ENCODE results near the gene LAP3.
A peak's percentile ranks its signal among the peaks of the same experiment; 100 is the strongest.
"Not testable (repeated sequence)": the region's sequence is repeated elsewhere in the genome, so short reads cannot be mapped to it uniquely, and the experiment has no call there.

The LAP3 gene

GRCh38 chr4:17562157-17562556 is 14.8 kb upstream of the LAP3 start:
- peak; percentile 21 for DNase-seq

GRCh38 chr4:17565846-17566245 is 11.2 kb upstream of the LAP3 start:
- DNase-seq, result no peak

DNA sequence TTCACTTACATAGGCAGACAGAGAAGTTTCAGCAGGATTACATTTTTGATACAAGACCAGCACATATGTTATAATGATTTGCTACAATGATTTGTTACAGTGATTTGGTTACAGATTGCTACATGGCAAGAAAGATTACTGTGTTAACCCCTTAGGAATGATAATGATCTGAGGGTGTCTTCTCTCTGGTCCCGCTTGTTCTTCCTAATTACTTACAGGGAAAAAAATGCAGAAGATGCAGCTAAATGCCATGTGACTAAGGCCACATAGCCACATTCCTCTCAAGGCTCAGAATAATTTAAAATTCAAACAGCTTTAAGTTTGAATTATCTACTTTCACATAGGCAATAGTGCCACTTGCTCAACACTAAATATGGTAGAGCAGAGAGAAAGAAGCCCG is 9.7 kb upstream of the LAP3 start:
- no peak for DNase-seq

- DNase-seq, result no peak
Measured at GRCh38 chr4:17574206-17574605, 2.8 kb upstream of the LAP3 start.

- not testable (repeated sequence) for DNase-seq
Measured at GRCh38 chr4:17575177-17575576, 1.8 kb upstream of the LAP3 start.

- peak; percentile 73 for DNase-seq
Measured at GRCh38 chr4:17577665-17578481, 875 bp downstream of the LAP3 start.

DNA sequence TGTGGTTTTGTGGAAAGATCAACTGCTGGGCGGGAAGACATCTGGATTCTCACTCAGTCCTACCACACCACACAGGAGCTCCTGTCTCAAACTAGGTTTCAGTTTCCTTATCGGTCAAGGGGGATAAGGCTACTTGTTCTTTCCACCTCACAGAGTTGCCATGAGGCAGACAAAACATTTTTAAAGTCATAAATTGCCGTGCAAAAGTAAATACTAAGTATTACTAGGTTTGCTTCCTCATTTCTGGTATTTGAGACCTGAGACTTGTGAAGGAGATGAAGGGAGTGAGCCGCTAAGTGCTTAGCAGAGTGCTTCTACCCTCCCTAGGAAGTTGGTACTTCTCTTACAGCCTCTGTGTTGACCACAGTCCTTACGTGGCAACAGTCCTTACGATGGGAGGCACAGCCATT is 1.5 kb downstream of the LAP3 start:
- DNase-seq, result peak; percentile 15

DNA sequence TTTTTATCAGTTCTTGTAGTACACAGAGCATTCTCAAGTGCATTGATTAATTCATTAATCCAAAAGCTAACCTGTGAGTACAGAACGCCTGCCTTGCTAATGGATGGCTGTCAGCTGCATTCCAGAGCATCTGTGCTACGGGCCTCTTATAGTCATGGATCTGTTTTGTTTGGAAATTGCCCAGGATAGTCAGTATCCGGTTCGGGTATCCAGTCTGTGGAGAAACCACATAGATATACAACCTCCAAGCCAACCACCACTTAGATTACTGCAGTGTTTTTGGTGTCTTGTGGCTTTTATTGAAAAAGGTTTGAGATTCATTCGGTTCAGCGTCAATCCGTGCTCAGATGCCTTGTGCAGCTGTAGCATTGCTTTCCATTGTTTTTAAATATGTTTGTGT is 4.0 kb downstream of the LAP3 start:
- no peak for DNase-seq

- DNase-seq, result no peak
Measured at GRCh38 chr4:17583276-17583675, 6.3 kb downstream of the LAP3 start.

DNA sequence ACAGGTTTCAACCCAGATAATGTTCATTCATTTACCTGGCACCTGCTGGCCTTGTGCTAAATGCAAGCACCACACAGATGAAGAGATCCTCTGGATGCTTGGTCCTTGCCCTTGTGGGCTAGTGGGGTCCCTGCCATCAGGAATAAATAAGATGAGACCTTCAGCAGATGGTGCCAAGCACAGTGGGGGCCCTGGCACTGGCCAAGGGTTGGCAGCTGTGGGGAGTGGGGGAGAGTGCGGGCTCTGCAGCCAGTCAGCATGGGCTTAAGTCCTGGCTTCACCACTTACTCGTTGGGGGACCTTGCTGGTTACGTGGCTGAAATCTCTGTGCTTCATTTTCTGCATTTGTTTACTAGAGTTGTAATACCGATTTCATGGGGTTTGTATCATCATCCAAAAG is 6.9 kb downstream of the LAP3 start:
- no peak for DNase-seq

DNA sequence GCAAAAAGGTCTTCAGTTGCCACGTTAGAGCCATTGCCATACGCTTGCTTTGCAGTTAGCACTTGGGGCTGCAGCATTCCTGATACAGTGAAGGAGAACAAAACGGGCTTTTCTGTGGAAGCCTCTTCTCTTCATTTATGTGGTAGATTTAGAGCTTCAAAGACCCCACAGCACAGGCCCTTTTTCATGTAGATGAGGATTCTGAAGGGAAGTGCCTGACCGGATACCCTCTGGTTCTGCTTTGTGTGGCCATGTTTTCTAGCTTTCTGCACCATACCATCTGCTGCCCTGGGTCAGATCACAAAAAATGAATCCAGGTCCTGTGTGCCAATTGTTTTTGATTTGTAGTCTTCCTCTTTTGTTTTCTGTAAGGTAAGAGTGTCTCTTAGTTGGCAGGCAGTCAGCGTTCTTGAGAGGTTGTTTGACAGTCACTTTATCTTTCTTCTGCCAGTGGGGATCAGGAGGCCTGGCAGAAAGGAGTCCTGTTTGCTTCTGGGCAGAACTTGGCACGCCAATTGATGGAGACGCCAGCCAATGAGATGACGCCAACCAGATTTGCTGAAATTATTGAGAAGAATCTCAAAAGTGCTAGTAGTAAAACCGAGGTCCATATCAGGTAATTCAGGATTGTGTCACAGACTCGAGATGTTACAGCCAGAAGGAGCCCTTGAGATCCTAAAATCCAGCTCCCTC is 7.7 kb downstream of the LAP3 start:
- no peak for DNase-seq

DNA sequence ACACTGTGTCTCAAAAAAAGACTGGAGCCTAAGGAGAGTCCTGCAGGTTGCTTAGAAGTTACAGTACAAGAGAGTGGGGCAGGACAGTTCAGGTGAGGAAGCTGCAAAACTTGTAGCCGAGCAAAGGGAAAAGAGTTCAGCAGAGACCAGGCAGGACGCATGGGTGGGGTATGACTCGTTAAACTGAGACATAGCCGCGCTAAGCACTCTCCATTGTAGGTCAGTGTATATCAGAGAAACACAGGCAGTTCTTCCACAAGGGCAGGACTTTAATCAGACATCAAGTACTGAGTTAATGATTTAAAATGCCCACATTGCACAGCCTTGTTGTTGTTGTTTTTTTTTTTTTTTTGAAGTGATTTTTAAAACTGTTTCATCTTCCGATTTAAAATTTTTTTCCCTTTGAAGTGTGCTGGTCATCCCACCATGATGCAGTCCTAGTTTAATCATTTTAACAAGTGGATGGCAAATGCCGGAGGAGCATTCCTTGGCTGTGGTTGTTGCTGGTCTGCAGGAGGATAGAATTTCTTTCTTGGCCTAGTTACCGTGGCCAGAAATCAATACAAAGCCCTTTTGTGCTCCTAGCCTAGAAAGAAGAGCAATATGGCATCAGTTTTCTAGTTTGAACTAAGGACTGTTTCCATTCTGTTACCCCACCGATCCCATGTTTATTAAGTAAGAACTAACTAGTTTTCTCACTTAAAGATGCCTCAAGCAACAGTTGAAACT is 10.3 kb downstream of the LAP3 start:
- DNase-seq, result no peak

- DNase-seq, result no peak
Measured at GRCh38 chr4:17589355-17589754, 12.4 kb downstream of the LAP3 start.

DNA sequence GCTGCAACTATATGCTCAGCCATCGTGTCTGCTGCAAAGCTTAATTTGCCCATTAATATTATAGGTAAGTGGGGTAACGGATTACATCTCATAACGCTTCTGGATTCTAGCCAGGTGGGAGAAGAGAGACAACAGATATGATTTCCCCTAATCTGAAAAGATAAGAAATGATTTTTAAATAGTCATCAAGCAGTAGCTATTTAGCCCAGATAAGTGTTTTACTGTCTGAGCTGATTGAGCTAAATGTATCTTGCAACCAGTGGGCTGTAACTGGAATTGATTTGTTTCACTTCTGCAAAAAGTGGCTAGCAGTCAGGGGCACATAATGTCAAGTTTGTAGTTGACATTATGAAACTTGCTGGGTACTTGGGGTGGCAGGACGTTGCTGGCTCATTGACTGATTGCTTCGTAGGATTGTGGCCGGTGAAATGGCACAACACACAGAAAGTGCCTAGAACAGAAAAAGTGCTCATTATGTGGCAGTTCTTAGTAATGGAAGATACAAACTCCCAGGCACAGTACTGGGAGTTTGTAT is 18.5 kb downstream of the LAP3 start:
- no peak for DNase-seq

- peak; percentile 81 for DNase-seq
Measured at GRCh38 chr4:17597517-17597916, 20.5 kb downstream of the LAP3 start.

- no peak for DNase-seq
Measured at GRCh38 chr4:17599826-17600225, 22.8 kb downstream of the LAP3 start.

- DNase-seq, result no peak
Measured at GRCh38 chr4:17605236-17605635, 28.2 kb downstream of the LAP3 start.

- peak; percentile 83 for DNase-seq
Measured at GRCh38 chr4:17613761-17614415, 36.9 kb downstream of the LAP3 start.

- DNase-seq, result peak; percentile 99
Measured at GRCh38 chr4:17614416-17615299, 37.7 kb downstream of the LAP3 start, which contains the start of gene MED28. MED28 (plus strand) TSS chr4:17614641; CDS start chr4:17614655, 14 bp downstream.

- DNase-seq, result no peak
Measured at GRCh38 chr4:17616283-17616682, 39.3 kb downstream of the LAP3 start.

DNA sequence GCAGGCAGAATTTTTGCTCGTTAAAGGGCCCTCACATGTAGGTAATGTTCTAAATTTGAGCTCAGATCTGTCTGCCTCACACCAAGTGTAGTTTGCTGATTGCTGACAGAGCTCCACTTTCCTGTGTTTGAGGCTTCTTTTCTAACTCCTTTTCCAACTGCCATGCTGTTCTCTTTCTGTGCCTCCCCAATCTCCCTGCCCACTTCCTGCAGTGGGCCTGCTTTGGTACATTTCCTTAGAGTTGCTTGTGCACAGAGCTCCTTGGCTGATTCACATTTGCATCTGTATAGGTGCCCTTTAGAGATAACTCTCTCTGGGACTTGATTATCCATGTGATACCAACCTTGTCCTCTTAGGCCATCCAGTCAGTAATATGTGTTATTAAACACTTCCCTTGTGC is 41.9 kb downstream of the LAP3 start:
- DNase-seq, result no peak
